Neural crest cell (in vitro differentiated cells): Measurements from ENCODE around the gene SLC16A11. TPM values are rescaled to one million over a fixed set of nuclear protein-coding genes. Genes with fewer than 3 reads are reported as not detected.

Source experiments
- DNase-seq: peaks from one replicate; pipeline ENCODE4 v3.0.0; 2021; ENCODE audit warnings: low read depth, mixed read lengths, low spot score
- H3K27ac Mint-ChIP-seq: one replicate; pipeline ENCODE4 v1.8.0; 2021; ENCODE audit warnings: mild to moderate bottlenecking, mixed read lengths; ENCODE audit not compliant: unreplicated experiment
- H3K27me3 Mint-ChIP-seq: 2 replicates; pipeline ENCODE4 v1.8.0; 2021; ENCODE audit warnings: low read depth, mild to moderate bottlenecking, mixed read lengths
- H3K36me3 Mint-ChIP-seq: 2 replicates; pipeline ENCODE4 v1.8.0; 2021; ENCODE audit warnings: low read depth, mild to moderate bottlenecking, mixed read lengths
- H3K4me1 Mint-ChIP-seq: 2 replicates; pipeline ENCODE4 v1.8.0; 2021; ENCODE audit warnings: mixed read lengths
- H3K4me3 Mint-ChIP-seq: one replicate; pipeline ENCODE4 v1.8.0; 2021; ENCODE audit warnings: mild to moderate bottlenecking, mixed read lengths
- H3K9me3 Mint-ChIP-seq: 2 replicates; pipeline ENCODE4 v1.8.0; 2021; ENCODE audit warnings: mixed read lengths
- total RNA-seq: library from RNA; stranded (reverse); gene quantifications from 2 replicates; pipeline ENCODE4 v1.2.1, GENCODE V29; 2021
- TF ChIP-seq, protein P1 (sequence below): fragments of 200-600 bp; sonication (generic); conservative IDR thresholded peaks from 2 replicates; pipeline ENCODE4 v1.5.0; 2021; ENCODE audit warnings: antibody characterized with exemption, mild to moderate bottlenecking

The SLC16A11 gene
- total RNA-seq, 1 donor from 2014 or later: not detected

- Mint-ChIP-seq H3K36me3 (no peaks in the 10 kb centered on the region), H3K9me3 (peaks cover 9% of the 10 kb centered on the region), H3K27ac (no peak overlapping the region), H3K4me1 (no peaks in the 10 kb centered on the region), H3K4me3 (no peak overlapping the region), H3K27me3 (no peaks in the 10 kb centered on the region)
- DNase-seq: no peak
- TF ChIP-seq, protein P1, sequence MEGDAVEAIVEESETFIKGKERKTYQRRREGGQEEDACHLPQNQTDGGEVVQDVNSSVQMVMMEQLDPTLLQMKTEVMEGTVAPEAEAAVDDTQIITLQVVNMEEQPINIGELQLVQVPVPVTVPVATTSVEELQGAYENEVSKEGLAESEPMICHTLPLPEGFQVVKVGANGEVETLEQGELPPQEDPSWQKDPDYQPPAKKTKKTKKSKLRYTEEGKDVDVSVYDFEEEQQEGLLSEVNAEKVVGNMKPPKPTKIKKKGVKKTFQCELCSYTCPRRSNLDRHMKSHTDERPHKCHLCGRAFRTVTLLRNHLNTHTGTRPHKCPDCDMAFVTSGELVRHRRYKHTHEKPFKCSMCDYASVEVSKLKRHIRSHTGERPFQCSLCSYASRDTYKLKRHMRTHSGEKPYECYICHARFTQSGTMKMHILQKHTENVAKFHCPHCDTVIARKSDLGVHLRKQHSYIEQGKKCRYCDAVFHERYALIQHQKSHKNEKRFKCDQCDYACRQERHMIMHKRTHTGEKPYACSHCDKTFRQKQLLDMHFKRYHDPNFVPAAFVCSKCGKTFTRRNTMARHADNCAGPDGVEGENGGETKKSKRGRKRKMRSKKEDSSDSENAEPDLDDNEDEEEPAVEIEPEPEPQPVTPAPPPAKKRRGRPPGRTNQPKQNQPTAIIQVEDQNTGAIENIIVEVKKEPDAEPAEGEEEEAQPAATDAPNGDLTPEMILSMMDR: no peak
Observed at GRCh38 chr17:7081341-7082062, 37.6 kb upstream of the SLC16A11 start.

DNA sequence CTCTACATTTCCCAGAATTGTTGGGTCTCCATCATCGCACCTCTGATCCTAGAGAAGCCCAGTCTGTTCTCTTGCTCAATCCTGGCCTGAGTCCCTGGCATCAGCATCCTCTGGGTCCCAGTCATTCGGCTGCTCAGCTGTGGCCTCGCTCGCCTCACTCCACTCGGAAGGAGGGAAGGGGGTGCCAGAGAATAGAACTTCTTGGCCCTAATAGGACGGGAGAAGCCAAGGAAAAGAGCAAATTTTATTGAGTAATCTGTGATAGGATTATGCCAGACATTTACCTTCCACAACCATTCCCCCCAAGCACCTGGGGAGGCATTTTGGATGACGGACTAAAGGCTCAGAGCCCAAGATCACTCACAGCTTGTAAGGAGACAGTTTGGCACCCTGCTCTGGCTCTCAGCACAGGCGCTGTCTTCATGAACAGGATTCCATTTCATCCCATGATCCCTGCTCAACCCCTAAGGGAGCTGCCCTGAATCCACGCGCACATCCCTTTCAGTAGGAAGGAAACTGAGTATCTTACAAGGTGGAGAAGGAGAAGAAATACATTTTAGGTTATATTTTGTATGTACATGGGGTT, 36.7 kb upstream of the SLC16A11 start:
- H3K4me3 Mint-ChIP-seq: no peak overlapping the region
- no peak overlapping the region for H3K27ac Mint-ChIP-seq
- H3K27me3 Mint-ChIP-seq: no peaks in the 10 kb centered on the region
- no peak for DNase-seq
- peaks cover 9% of the 10 kb centered on the region for H3K9me3 Mint-ChIP-seq
- no peaks in the 10 kb centered on the region for H3K4me1 Mint-ChIP-seq
- no peaks in the 10 kb centered on the region for H3K36me3 Mint-ChIP-seq
- TF ChIP-seq, protein P1: no peak

DNA sequence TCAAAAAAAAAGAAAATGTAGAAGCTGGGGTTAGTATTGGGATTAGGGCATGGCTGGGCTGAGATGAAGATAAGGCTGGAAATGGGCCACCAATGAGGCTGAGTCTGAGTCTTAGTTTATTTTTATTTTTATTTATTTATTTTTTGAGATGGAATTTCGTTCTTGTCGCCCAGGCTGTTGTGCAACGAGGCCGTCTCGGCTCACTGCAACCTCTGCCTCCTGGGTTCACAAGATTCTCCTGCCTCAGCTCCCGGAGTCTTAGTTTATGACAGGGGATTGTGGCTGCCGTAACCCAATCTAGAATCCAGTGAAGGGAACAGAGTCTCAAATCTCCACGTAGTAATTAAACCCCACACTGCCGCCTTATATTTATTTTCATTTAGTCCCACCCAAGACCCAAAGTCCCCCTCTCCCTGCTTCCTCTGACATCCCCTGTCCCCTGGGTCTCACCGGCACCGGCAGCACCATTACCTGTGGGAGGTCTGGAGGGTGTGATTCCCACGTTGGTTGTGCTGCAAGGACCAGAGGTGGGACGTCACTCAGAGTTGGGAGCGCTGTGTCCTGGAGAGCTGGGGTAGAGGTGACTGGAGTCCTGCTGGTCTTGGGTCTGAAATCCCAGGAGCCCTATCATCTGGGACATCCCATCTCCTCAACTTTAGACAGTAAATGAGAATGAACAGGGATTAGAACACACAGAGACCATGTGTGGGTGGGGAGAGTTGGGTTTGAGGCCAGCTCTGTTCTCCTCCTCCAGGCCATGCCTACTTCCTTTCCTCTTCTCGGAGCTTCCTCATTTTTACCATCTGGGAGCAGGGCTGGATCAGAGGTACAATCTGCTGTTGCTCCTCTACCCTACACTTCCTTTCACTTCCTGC, 35.9 kb upstream of the SLC16A11 start, which contains the start of gene CLEC10A:
CLEC10A (minus strand) TSS at position 671 of the 875 bp plus-strand sequence. CDS start 1,439 bp downstream, outside the sequence.
- Mint-ChIP-seq H3K9me3 (peaks cover 9% of the 10 kb centered on the region), H3K4me1 (no peaks in the 10 kb centered on the region), H3K27me3 (no peaks in the 10 kb centered on the region), H3K36me3 (no peaks in the 10 kb centered on the region), H3K27ac (no peak within 1 kb of the TSS), H3K4me3 (no peak within 1 kb of the TSS)
- TF ChIP-seq, protein P1: no peak
- no peak for DNase-seq

- H3K27ac Mint-ChIP-seq: no peak overlapping the region
- no peak overlapping the region for H3K4me3 Mint-ChIP-seq
- H3K9me3 Mint-ChIP-seq: peaks cover 11% of the 10 kb centered on the region
- H3K4me1 Mint-ChIP-seq: no peaks in the 10 kb centered on the region
- H3K36me3 Mint-ChIP-seq: no peaks in the 10 kb centered on the region
- DNase-seq: no peak
- TF ChIP-seq, protein P1: no peak
- H3K27me3 Mint-ChIP-seq: no peaks in the 10 kb centered on the region
Observed at GRCh38 chr17:7078711-7079110, 34.8 kb upstream of the SLC16A11 start.

GRCh38 chr17:7077911-7078546, 34.1 kb upstream of the SLC16A11 start:
- H3K27me3 Mint-ChIP-seq: no peaks in the 10 kb centered on the region

More at GRCh38 chr17:7077911-7078546, 34.1 kb upstream of the SLC16A11 start:
- TF ChIP-seq, protein P1: no peak
- Mint-ChIP-seq H3K9me3 (peaks cover 11% of the 10 kb centered on the region), H3K4me3 (no peak overlapping the region), H3K36me3 (no peaks in the 10 kb centered on the region), H3K27ac (no peak overlapping the region), H3K4me1 (no peaks in the 10 kb centered on the region)
- DNase-seq: no peak
